HK-2 (cell line): ENCODE data around the gene MRPL41.
"Not testable (repeated sequence)": the region's sequence is repeated elsewhere in the genome, so short reads cannot be mapped to it uniquely, and the experiment has no call there.

Experiments used
- DNase-seq: peaks from one replicate; pipeline ENCODE4 v3.0.0-alpha.2; 2018; ENCODE audit not compliant: unreplicated experiment

The MRPL41 gene

GRCh38 chr9:137551264-137552021 is at the start of gene MRPL41:
MRPL41 (plus strand) TSS chr9:137551879; CDS start chr9:137552082, 203 bp downstream.
- DNase-seq, result peak; percentile 91

DNA sequence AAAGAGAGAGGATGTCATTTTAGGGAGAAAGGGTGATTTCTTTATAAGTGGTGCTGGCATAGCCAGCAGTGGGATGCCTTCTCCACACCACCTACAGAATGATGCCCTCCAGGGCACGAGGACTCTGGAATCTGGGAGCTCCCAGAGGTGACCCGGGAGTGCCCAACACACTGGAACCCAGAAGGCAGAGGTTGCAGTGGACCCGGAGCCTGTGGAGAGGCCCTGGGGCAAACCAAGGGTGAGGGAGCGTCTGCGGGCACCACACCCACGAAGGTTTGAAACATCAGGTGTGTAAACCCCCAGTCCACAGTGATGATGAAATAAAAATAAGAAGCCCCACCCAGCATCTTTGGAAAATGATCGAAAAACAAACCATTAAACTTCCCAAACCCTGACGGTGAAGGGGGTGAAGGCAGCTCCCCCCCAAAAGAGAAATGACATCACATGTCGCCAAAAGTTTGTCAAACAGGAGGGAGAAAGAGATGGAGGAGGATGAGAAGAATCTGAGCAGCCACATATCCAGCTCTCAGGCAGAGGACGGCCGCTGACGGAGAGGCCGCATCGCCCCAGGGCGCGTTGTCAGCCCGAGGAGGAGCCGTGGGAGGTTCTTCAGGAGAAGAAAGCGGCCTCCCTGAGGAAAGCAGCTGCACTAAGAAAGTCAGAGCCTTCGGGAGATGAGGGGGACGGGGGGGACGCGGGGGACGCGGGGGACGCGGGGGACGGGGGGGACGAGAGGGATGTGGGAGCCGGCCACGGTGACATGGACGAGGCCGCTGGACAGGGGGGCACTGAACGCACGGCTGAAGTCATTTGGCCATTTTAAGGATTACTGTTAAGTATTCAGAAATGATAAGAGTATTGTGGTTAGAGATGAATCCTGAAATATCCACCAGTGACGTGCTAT is 49.4 kb upstream of the MRPL41 start:
- DNase-seq, result no peak

- no peak for DNase-seq
Measured at GRCh38 chr9:137504432-137504777, 47.3 kb upstream of the MRPL41 start.

DNA sequence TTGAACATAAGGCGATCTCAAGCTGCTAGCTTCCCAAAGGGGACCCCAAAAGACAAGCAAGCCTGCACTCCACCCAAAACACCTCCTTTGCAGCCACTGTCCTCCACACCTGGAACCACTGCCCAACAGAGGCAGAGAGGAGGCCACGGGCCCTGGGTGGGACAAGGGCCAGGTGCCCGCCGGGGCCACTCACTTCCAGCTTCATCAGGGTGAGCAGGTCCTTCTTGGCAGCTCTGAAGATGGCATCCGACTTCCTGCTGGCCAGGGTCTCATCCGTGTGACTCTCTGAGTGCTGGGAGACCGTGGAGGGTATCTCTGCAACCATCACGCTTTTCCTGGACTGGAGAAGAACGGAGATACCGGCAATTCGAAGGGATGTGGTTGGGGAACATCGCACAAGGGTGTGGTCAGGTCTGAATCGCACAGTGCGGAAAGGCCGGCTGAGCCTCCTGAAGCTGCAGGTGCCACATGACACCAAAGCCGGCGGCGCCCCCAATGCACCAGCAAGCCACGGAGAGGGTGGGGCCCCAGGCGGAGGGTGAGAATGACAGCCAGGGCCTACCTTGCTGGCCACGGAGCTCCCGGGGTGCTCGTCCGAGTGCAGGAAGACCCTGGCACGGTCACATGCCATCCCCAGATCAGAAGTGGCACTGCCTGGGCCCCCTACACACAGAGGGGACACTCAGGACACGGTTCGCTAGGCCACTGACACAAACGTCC is 46.1 kb upstream of the MRPL41 start:
- DNase-seq, result no peak

DNA sequence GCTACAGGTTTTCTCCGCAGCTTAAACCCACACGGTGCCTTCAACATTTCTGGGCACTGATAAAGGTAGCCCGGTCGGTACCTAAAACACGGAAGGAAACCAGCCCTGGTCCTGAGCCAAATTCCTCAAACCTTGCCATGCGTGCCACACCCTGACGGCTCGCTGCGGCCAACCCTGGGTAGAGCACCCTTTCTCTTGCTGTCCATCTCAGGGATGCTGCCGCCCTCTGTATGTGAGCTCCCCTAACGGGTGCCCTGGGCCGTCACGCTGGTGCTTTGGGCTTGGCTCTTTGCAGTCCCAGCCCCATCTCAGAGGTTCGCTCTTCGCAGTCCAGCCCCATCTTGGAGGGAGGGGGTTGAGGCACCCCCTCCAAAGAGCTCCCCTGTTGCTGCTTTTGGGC is 45.4 kb upstream of the MRPL41 start:
- peak; percentile 25 for DNase-seq

DNA sequence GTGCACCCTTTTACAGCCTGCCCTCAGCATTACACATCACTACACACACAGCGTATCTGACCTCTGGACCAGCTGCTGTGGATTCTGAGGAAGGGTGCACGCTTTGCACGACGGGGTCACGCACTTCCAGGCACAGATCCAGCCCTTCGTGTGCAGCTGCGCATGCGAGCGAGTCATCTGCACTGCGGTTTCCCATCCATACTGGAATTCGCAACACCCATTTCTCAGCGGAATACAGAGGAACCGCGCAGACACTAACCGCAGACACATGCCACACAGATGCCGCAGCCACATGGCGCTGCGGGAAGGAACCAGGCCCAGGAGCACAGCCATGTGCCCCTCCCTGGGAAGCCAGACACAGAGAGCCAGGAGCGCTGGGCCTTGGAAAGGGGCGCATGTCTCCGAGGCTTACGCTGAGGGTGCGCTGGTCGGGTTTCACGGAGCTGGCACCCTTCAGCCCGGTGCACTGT is 44.9 kb upstream of the MRPL41 start:
- DNase-seq, result no peak

GRCh38 chr9:137509198-137509597 is 42.5 kb upstream of the MRPL41 start:
- no peak for DNase-seq

DNA sequence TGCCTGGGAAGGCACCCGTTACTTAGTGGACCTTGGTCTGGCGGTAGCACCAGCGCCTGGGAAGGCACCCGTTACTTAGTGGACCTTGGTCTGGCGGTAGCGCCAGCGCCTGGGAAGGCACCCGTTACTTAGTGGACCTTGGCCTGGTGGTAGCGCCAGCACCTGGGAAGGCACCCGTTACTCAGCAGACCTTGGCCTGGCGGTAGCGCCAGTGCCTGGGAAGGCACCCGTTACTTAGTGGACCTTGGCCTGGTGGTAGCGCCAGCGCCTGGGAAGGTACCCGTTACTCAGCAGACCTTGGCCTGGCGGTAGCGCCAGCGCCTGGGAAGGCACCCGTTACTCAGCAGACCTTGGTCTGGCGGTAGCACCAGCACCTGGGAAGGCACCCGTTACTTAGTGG is 40.6 kb upstream of the MRPL41 start:
- not testable (repeated sequence) for DNase-seq

- no peak for DNase-seq
Measured at GRCh38 chr9:137511758-137512463, 39.8 kb upstream of the MRPL41 start.

DNA sequence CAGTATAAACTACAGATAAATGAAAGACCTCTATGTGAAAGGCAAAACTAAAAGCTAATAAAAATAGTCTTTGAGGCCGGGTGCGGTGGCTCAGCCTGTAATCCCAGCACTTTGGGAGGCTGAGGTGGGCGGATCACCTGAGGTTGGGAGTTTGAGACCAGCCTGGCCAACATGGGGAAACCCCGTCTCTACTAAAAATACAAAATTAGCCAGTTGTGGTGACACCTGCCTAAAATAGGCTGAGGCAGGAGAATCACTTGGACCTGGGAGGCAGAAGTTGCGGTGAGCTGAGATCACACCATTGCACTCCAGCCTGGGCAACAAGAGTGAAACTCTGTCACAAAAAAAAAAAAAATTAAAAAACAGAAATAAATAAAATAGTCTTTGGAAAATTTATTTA is 38.5 kb upstream of the MRPL41 start:
- DNase-seq, result not testable (repeated sequence)

GRCh38 chr9:137513801-137514570 is 37.7 kb upstream of the MRPL41 start:
- DNase-seq, result not testable (repeated sequence)

DNA sequence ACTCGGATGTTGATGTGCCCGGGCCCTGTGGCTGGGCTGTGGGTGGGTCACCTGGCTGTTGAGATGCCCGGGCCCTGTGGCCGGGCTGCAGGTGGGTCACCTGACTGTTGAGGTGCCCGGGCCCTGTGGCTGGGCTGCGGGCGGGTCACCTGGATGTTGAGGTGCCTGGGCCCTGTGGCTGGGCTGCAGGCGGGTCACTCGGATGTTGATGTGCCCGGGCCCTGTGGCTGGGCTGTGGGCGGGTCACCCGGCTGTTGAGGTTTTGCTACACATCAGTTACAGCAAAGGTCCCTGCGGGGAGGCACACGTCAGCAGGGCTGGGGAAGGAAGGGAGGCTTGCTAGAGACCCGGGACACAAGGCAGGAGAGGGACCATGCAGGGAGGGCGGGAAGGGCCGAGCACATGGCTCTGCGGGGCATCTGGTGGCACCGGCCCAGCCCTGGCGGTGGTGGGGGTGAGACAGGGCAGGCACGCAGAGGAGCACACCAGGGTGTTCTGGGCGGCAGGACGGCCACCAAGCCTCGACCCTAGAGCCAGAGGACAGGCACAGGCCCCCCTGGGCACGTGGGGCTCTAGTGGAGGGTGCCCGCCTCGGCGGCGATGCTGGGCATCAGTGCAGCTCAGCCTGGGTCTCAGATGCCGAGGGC is 36.9 kb upstream of the MRPL41 start:
- no peak for DNase-seq

- DNase-seq, result no peak
Measured at GRCh38 chr9:137515338-137515724, 36.3 kb upstream of the MRPL41 start.

DNA sequence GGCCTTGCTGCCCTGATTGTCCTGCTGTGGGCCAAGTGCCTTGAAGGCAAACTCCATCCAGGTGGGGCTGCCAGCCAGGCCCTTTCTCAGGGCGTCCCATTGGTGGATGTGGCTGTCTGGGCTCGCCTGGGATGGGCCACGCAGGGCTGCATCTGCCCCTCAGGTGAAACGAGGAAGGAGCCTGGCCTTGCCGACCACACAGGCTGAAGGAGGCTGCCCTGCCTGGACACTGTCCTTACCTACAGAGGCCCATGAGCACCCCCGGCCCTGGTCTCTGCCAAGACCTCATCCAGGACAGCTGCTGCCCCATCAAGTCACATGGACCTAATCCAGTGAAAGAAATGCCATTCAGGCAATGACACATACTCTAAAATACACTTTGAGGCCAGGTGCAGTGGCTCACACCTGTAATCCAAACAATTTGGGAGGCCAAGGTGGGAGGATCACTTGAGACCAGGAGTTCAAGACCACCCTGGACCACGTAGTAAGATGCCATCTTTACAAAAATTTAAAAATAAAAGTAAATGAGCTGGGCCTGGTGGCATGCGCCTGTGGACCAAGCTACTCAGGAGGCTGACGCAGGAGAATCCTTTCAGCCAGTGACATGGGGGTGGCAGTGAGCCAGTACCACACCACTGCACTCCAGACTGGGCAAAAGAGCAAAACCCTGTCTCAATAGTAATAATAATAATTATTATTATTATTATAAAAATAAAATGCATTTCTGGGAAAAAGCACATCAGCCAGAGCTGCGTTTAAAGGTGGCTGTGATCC is 35.3 kb upstream of the MRPL41 start:
- no peak for DNase-seq

- not testable (repeated sequence) for DNase-seq
Measured at GRCh38 chr9:137518661-137519459, 32.8 kb upstream of the MRPL41 start.

DNA sequence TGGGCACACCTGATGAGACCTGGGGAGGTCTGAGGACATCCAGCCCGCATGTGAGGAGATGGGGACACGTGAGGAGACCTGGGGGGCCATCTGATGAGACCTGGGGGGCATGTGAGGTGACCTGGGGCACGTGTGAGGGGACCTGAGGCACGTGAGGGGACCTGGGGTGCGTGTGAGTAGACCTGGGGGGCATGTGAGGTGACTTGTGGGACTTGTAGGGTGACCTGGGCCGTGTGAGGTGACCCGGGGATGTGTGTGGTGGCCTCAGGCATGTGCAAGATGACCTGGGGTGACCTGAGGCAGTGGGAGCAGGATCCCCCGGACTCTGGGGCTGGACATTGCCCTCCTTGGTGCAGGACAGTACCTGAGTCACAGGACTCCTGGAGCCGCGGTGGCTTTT is 32.1 kb upstream of the MRPL41 start:
- DNase-seq, result no peak

DNA sequence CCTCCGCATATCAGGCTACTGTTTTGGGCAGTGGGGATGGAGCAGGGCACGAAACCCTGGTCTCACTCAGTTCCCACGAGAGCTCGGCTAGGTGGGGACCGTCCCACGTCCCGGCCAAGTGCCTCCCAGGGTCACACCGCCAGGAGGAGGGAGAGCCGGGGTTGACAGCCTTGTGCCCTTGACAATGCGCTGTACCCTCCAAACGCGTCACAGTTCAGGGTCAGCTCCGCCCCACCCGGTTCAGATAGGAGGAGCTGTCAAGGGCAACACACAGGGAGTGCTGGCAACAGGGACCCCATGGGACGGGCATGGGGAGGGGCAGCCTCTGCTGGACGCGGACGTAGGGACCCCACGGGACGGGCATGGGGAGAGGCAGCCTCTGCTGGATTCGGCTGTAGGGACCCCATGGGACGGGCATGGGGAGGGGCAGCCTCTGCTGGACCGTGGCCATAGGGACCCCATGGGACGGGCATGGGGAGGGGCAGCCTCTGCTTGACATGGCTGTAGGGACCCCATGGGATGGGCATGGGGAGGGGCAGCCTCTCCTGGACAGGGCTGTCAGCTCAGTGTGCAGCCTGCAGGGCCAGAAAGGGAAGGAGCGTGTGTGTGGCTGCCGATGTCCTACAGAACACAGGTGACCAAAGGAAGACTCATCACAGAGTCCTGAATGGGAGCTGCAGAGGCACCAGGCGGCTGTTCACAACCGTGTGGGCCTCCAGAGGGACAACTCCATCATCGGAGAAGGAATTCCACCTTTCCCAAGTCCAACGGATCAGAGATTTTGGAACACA is 30.9 kb upstream of the MRPL41 start:
- no peak for DNase-seq
